ENCODE measurements around the gene ST6GALNAC2. TPM values are rescaled to one million over a fixed set of nuclear protein-coding genes. Genes with fewer than 3 reads are reported as not detected.
"Not testable (repeated sequence)": the region's sequence is repeated elsewhere in the genome, so short reads cannot be mapped to it uniquely, and the experiment has no call there.

Gene ST6GALNAC2
- polyA plus RNA-seq, 6 donors from 2014 or later = 0.22 to 1.0 (median 0.48) TPM; not detected in 1

DNA sequence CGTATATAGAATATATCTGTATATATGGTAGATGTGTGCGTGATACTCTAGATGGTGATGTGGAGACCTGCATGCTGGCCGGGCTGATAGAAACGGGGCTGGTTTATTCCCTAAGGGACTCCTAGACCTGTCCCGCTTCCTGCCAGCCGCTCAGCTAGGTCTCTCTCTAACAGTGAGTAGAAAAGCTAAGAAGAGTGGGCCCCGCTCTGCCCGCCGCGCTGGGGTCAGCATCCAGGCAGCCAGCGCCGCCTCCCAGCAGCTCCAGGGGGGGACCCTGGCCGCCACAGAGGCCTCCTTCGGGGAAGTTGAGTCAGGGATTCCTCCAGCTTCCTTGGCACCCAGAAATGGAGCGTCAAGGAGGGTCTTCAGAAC is 57.5 kb downstream of the ST6GALNAC2 start:
- H3K9me3 Mint-ChIP-seq = no peaks in the 10 kb centered on the region
- ATAC-seq (ENCODE audit: low read depth in 2 of 2) (peak; percentile 63 to 64), DNase-seq (no peak)
- H3K4me1 Mint-ChIP-seq = peaks cover 38 to 62% (median 56%) of the 10 kb centered on the region in 3 donors
- no peaks in the 10 kb centered on the region for H3K36me3 Mint-ChIP-seq
- H3K27ac Mint-ChIP-seq = peak overlapping the region; percentile 91 to 99 (median 94)
- peak overlapping the region; percentile 77 to 95 (median 90) for H3K4me3 Mint-ChIP-seq
- H3K27me3 Mint-ChIP-seq = peaks cover 0 to 1% (median 0%) of the 10 kb centered on the region in 3 donors

DNA sequence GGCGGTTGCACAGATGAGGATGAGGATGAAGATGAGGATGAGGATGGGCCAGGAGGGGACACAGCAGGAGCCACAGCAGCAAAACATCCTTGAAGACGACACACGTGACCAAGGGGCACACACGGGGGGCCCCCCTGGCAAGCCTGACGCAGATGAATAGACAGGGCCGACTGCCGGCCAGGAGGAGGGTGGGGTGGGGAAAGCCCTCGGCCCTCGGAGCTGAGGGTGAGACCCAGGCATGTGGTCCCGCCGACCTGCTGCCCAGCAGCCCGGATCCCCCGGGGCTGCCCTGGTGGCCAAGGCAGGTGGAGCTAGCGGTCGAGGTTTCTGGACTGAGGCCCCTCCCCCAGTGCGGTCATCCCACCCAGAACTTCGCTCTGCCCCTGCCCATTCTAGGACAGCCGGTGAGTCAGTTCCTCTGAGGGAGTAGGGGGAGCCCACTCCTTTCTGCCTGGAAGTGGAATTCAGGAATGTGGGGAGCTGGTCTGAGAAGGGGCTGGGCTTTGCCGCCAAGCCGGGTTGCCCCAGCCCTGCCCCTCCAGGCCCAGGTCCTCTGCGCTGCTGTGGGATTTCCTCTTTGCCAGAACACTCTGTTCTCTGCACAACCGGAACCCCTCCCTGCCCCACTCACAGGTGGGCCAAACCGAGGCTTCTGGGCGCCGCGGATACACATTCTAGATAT is 58.1 kb downstream of the ST6GALNAC2 start:
- H3K36me3 Mint-ChIP-seq = no peaks in the 10 kb centered on the region
- H3K9me3 Mint-ChIP-seq = no peaks in the 10 kb centered on the region
- peaks cover 0 to 5% (median 0%) of the 10 kb centered on the region in 3 donors for H3K27me3 Mint-ChIP-seq
- H3K4me3 Mint-ChIP-seq = peak overlapping the region; percentile 77 to 95 (median 90)
- ATAC-seq (ENCODE audit: low read depth in 2 of 2) = peak; percentile 78 to 80
- H3K27ac Mint-ChIP-seq = peak overlapping the region; percentile 93 to 99 (median 96)
- peak; percentile 83 for DNase-seq
- peaks cover 40 to 66% (median 58%) of the 10 kb centered on the region in 3 donors for H3K4me1 Mint-ChIP-seq

DNA sequence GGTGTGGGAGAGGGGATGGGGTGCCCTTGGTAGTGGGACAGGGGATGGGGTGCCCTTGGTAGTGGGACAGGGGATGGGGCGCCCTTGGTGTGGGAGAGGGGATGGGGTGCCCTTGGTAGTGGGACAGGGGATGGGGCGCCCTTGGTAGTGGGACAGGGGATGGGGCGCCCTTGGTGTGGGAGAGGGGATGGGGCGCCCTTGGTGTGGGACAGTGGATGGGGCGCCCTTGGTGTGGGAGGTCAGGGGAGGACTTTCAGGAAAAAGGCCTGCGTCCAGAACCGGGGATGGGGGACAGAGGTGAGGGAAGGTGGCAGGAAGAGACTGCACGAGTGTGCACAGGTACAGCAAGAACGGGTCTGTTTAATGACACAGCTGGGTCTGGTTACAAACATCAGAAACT is 58.6 kb downstream of the ST6GALNAC2 start:
- not testable (repeated sequence) for ATAC-seq (ENCODE audit: low read depth in 2 of 2); H3K9me3 Mint-ChIP-seq; H3K27me3 Mint-ChIP-seq; DNase-seq; H3K36me3 Mint-ChIP-seq
- H3K4me1 Mint-ChIP-seq = peaks cover 37 to 63% (median 58%) of the 10 kb centered on the region in 3 donors
- peak overlapping the region; percentile 93 to 99 (median 96) for H3K27ac Mint-ChIP-seq
- H3K4me3 Mint-ChIP-seq = peak overlapping the region; percentile 77 to 95 (median 90)

DNA sequence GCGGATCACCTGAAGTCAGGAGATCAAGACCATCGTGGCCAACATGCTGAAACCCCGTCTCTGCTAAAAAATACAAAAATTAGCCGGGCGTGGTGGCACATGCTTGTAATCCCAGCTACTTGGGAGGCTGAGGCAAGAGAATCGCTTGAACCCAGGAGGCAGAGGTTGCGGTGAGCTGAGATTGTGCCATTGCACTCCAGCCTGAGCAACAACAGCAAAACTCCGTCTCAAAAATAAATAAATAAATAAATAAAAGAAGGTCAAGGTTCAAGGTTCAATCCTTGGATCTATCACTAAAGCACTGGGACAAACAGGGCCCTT is 60.2 kb downstream of the ST6GALNAC2 start:
- Mint-ChIP-seq H3K4me3 (peak overlapping the region in 2 of 8 donors; percentile 6 to 12), H3K27me3 (peaks cover 0 to 14% (median 7%) of the 10 kb centered on the region in 3 donors), H3K4me1 (peaks cover 33 to 56% (median 50%) of the 10 kb centered on the region in 3 donors)
- DNase-seq; H3K9me3 Mint-ChIP-seq; H3K36me3 Mint-ChIP-seq; H3K27ac Mint-ChIP-seq; ATAC-seq (ENCODE audit: low read depth in 2 of 2): not testable (repeated sequence)

GRCh38 chr17:76524598-76525512 is 60.8 kb downstream of the ST6GALNAC2 start:
- DNase-seq = no peak
- Mint-ChIP-seq H3K9me3 (no peaks in the 10 kb centered on the region), H3K36me3 (no peaks in the 10 kb centered on the region), H3K27me3 (peaks cover 0 to 14% (median 11%) of the 10 kb centered on the region in 3 donors), H3K27ac (peak overlapping the region in 5 of 6 donors; percentile 36 to 87 (median 84)), H3K4me3 (peak overlapping the region in 5 of 8 donors; percentile 4 to 63 (median 19)), H3K4me1 (peaks cover 27 to 49% (median 44%) of the 10 kb centered on the region in 3 donors)
- ATAC-seq (ENCODE audit: low read depth in 2 of 2) = no peak

DNA sequence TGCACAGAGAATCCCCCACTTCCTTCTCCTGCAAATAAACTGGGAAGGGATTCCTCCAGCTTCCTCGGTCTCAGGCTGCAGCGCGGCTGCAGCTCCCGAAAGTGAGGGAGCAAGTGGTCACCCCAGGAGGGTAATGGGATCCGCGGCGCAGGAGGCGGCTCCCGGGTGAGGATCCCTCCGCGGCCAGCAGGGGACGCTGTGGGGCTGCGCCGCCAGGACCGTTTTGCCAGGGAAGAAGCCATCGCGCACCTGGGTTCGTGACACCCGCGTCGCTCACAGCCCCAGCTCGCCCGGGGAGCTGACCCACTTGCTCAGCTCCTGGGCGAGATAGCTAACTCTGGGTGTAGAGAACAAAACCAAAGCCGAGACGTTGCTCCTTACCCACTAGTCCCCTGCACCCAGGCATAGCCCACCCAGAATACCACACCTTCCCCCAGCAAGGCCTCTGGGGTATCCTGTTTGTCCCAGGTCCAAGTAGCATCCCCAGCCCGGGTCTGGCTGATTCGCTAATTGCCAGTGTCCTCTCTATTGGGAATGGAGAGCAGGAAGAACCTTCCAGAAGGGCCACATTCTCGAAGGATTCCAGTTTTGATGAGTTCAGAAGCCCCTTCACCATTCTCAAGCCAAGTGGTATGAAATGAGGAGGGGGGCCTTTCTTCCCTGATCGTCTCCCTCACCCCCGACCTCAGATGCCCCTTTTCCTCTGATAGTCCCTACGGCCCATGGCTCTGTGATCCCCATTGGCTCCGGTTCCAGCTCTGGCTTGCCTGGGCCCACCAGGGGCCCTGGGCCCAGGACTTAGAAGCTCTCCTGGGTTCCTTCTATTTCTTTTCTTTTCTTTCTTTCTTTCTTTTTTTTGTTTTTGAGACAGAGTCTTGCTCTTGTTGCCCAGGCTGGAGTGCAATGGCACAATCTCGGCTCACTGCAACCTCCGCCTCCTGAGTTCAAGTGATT is 62.3 kb downstream of the ST6GALNAC2 start:
- Mint-ChIP-seq H3K4me3 (peak overlapping the region in 4 of 8 donors; percentile 30 to 80 (median 54)), H3K36me3 (no peaks in the 10 kb centered on the region), H3K4me1 (peaks cover 24 to 40% (median 30%) of the 10 kb centered on the region in 3 donors), H3K9me3 (no peaks in the 10 kb centered on the region), H3K27me3 (peaks cover 0 to 14% (median 11%) of the 10 kb centered on the region in 3 donors), H3K27ac (peak overlapping the region in 5 of 6 donors; percentile 39 to 90 (median 87))
- peak; percentile 29 to 51 for ATAC-seq (ENCODE audit: low read depth in 2 of 2)
- peak; percentile 82 for DNase-seq

DNA sequence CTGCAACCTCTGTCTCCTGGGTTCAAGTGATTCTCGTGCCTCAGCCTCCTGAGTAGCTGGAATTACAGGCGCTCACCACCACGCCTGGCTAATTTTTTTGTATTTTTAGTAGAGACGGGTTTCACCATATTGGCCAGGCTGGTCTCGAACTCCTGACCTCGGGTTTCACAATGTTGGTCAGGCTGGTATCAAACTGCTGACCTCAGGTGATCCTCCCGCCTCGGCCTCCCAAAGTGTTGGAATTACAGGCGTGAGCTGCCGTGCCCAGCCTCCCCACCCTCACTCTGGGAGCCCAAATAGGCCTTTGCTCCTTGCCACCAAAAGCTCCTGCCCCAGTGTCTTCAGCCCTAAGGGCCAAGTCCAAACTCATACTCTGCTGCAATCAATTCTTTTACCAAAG is 64.0 kb downstream of the ST6GALNAC2 start:
- H3K4me3 Mint-ChIP-seq, DNase-seq: not testable (repeated sequence)
- H3K27ac Mint-ChIP-seq = peak overlapping the region in 1 of 6 donors; percentile 26

GRCh38 chr17:76521262-76521661 is 64.4 kb downstream of the ST6GALNAC2 start:
- H3K4me1 Mint-ChIP-seq = peaks cover 19 to 25% (median 24%) of the 10 kb centered on the region in 3 donors
- DNase-seq (no peak), ATAC-seq (ENCODE audit: low read depth in 2 of 2) (no peak)
- H3K4me3 Mint-ChIP-seq = no peak overlapping the region
- H3K36me3 Mint-ChIP-seq = no peaks in the 10 kb centered on the region
- peaks cover 0 to 14% (median 11%) of the 10 kb centered on the region in 3 donors for H3K27me3 Mint-ChIP-seq
- H3K9me3 Mint-ChIP-seq = no peaks in the 10 kb centered on the region
- no peak overlapping the region for H3K27ac Mint-ChIP-seq

More for the DNA sequence above, 64.0 kb downstream of the ST6GALNAC2 start:
- H3K36me3 Mint-ChIP-seq; ATAC-seq (ENCODE audit: low read depth in 2 of 2); H3K9me3 Mint-ChIP-seq: not testable (repeated sequence)
- peaks cover 0 to 14% (median 11%) of the 10 kb centered on the region in 3 donors for H3K27me3 Mint-ChIP-seq
- peaks cover 19 to 25% (median 24%) of the 10 kb centered on the region in 3 donors for H3K4me1 Mint-ChIP-seq

DNA sequence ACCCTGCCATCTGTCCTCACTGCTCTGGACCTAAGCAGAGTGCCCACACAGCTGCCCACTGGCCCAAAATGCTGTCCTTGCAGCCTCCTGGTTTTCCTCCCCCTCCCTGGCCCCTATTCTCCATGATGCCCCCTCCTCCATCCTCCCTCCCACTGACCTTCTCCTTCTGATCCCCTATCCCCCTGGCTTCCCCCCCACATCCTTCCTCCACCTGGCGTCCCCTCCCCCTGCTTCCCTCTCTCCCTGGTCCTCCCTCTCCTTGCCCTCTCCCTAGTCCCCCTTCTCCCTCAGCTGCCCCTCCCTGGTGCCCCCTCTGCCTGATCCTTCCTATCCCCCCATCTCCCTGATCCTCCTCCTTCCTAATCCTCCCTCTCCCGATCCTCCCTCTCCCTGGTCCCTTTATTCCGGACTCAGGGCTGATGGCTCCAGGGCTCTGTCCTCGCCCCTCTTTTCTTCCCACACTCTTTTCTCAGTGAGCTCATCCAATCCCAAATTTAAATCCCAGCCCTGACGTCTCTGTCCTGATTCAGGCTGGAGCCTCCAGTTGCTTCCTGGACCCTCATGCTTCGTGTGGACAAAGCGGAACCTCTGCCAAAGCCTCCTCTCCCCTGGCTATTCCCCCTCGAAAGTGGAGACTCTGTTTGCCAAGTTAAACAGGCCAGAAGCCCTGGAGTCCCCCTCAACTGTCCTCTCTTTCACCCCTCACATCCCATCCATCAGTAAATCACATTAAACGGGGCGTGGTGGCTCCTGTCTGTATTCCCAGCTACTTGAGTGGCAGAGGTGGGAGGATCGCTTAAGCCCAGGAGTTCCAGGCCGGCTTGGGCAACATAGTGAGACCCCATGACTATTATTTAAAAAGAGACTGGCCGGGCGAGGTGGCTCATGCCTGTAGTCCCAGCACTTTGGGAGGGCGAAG is 66.4 kb downstream of the ST6GALNAC2 start:
- Mint-ChIP-seq H3K4me3 (peak overlapping the region in 1 of 8 donors; percentile 15), H3K9me3 (no peaks in the 10 kb centered on the region), H3K27ac (peak overlapping the region; percentile 43 to 85 (median 62)), H3K4me1 (peaks cover 22 to 31% (median 31%) of the 10 kb centered on the region in 3 donors), H3K27me3 (peaks cover 0 to 14% (median 11%) of the 10 kb centered on the region in 3 donors), H3K36me3 (no peaks in the 10 kb centered on the region)
- DNase-seq (no peak), ATAC-seq (ENCODE audit: low read depth in 2 of 2) (no peak)

- H3K27ac Mint-ChIP-seq = peak overlapping the region in 4 of 6 donors; percentile 34 to 80 (median 66)
- no peaks in the 10 kb centered on the region for H3K36me3 Mint-ChIP-seq
- peaks cover 11 to 20% (median 16%) of the 10 kb centered on the region in 3 donors for H3K4me1 Mint-ChIP-seq
- peaks cover 0 to 11% (median 9%) of the 10 kb centered on the region in 3 donors for H3K27me3 Mint-ChIP-seq
- DNase-seq (no peak), ATAC-seq (ENCODE audit: low read depth in 2 of 2) (no peak)
- H3K9me3 Mint-ChIP-seq = no peaks in the 10 kb centered on the region
- peak overlapping the region in 1 of 8 donors; percentile 22 for H3K4me3 Mint-ChIP-seq
Measured at GRCh38 chr17:76517638-76518038, 68.0 kb downstream of the ST6GALNAC2 start.

Data from naive B cell (primary cell).